Measurements from ENCODE around the gene ADD1.

DNA sequence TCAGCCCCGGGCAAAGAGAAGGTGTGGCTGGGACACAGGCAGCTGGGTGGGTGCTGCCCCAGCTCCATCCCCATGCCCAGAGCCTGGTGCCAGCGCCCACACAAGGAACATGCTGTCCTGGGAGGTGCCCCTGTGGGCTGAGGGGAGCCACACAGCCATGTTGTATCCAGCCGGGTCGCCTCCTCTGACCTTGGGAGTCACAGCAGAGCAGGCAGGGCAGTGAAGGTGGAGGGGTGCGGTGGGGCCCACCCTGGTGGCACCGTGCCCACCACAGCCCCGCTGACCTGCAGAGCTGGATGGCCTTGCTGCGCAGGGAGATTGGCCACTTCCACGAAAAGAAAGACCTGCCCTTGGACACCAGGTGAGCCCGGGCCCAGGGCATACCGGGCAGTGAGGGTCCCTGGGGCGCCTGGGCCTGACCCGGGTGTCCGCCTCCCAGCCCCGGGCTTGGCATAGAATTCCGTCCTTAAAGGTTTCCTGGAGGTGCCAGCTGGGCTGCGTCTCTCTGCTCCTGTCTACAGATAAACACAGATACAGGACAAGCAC lies 18.7 kb upstream of the ADD1 start:
- TF ChIP-seq, protein P1, sequence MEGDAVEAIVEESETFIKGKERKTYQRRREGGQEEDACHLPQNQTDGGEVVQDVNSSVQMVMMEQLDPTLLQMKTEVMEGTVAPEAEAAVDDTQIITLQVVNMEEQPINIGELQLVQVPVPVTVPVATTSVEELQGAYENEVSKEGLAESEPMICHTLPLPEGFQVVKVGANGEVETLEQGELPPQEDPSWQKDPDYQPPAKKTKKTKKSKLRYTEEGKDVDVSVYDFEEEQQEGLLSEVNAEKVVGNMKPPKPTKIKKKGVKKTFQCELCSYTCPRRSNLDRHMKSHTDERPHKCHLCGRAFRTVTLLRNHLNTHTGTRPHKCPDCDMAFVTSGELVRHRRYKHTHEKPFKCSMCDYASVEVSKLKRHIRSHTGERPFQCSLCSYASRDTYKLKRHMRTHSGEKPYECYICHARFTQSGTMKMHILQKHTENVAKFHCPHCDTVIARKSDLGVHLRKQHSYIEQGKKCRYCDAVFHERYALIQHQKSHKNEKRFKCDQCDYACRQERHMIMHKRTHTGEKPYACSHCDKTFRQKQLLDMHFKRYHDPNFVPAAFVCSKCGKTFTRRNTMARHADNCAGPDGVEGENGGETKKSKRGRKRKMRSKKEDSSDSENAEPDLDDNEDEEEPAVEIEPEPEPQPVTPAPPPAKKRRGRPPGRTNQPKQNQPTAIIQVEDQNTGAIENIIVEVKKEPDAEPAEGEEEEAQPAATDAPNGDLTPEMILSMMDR (conservative IDR thresholded peaks at IDR 0.05) = no peak
- no peak for TF ChIP-seq EZH2 (IDR thresholded peaks at IDR 0.05; ENCODE audit: low read depth)
